CD4-positive, alpha-beta T cell (primary cell): ENCODE results near the gene OOSP1. TPM values are rescaled to one million over a fixed set of nuclear protein-coding genes. Genes with fewer than 3 reads are reported as not detected.

ENCODE experiments used
- ATAC-seq: fragments of 200-7000 bp; cut with Tn5 transposase; one replicate; pipeline ENCODE4 v1.10.0; 2022; ENCODE audit warnings: mild to moderate bottlenecking; ENCODE audit not compliant: poor library complexity
- CTCF ChIA-PET: fragments of 350-600 bp; sonication (Branson Sonifier 250); formaldehyde crosslinking; loops from one replicate; lab custom pipeline; 2021; ENCODE audit warnings: antibody characterized with exemption, inconsistent platforms; lab: Charles Lee
- POLR2A ChIA-PET: fragments of 350-600 bp; sonication (Branson Sonifier 250); formaldehyde crosslinking; loops from one replicate; lab custom pipeline; 2021; ENCODE audit warnings: antibody characterized with exemption, inconsistent platforms; lab: Charles Lee
- DNase-seq, 14 experiments: peaks; one replicate each; pipeline ENCODE4 v3.0.0-alpha.2; 2013 to 2020; ENCODE audit warnings: mixed read lengths in 2 of 14
- H3K27ac ChIP-seq, 2 donors: one replicate each; pipeline versions ENCODE4 v1.5.1 to v1.7.0; 2013; ENCODE audit warnings: low read length in 2 of 2, low read depth in 1 of 2, mild to moderate bottlenecking in 1 of 2
- H3K27me3 ChIP-seq, 2 experiments: 1 replicate in 1 of 2; 2 replicates in 1 of 2; pipeline versions ENCODE4 v1.6.1 to v1.7.0; 2013; ENCODE audit warnings: low read length in 2 of 2, control low read depth in 1 of 2, mild to moderate bottlenecking in 1 of 2, moderate library complexity in 1 of 2; ENCODE audit not compliant: insufficient read depth in 2 of 2, control insufficient read depth in 1 of 2
- H3K36me3 ChIP-seq: one replicate; pipeline ENCODE4 v1.6.1; 2013; ENCODE audit warnings: low read length, control low read depth; ENCODE audit not compliant: insufficient read depth
- H3K4me1 ChIP-seq: one replicate; pipeline ENCODE4 v1.6.1; 2013; ENCODE audit warnings: low read length, control low read depth; ENCODE audit not compliant: insufficient read depth
- H3K4me3 ChIP-seq: one replicate; pipeline ENCODE4 v1.5.1; 2013; ENCODE audit warnings: mild to moderate bottlenecking, low read length, moderate library complexity
- H3K9me3 ChIP-seq, 2 experiments: 1 replicate in 1 of 2; 2 replicates in 1 of 2; pipeline versions ENCODE4 v1.6.1 to v1.7.0; 2013; ENCODE audit warnings: low read length in 2 of 2, mild to moderate bottlenecking in 2 of 2, control low read depth in 1 of 2, moderate library complexity in 1 of 2; ENCODE audit not compliant: control insufficient read depth in 1 of 2, insufficient read depth in 1 of 2
- H3K27ac Mint-ChIP-seq: one replicate; pipeline ENCODE4 v1.8.0; 2020; ENCODE audit warnings: mixed read lengths
- H3K27me3 Mint-ChIP-seq: one replicate; pipeline ENCODE4 v1.8.0; 2021; ENCODE audit warnings: mixed read lengths
- H3K36me3 Mint-ChIP-seq: one replicate; pipeline ENCODE4 v1.8.0; 2021; ENCODE audit warnings: low read depth, mixed read lengths
- H3K4me1 Mint-ChIP-seq: one replicate; pipeline ENCODE4 v1.8.0; 2021; ENCODE audit warnings: low read depth, mixed read lengths
- H3K4me3 Mint-ChIP-seq: one replicate; pipeline ENCODE4 v1.8.0; 2020; ENCODE audit warnings: mild to moderate bottlenecking, mixed read lengths
- H3K9me3 Mint-ChIP-seq: one replicate; pipeline ENCODE4 v1.8.0; 2020; ENCODE audit warnings: mixed read lengths
- CTCF ChIP-seq: fragments of 200-600 bp; IDR thresholded peaks from one replicate; pipeline ENCODE4 v1.8.0; 2022; ENCODE audit warnings: antibody characterized with exemption, mild to moderate bottlenecking
- intact Hi-C, 2 experiments: fragments of 100-400 bp; cut with DNase I in 1 of 2; cut with micrococcal nuclease in 1 of 2; formaldehyde crosslinking; loops; one replicate each; pipeline versions ENCODE4 v1.15.1 to v1.9.0; 2023 to 2025; cut with DNase I, micrococcal nuclease
- total RNA-seq, 174 experiments: library from RNA in 2 of 174; stranded (reverse) in 2 of 174; gene quantifications; one replicate each; pipeline ENCODE4 v1.2.3 and lab custom pipeline; 2021 to 2026

OOSP1 gene
- total RNA-seq, 2 experiments from 2014 or later: not detected

DNA sequence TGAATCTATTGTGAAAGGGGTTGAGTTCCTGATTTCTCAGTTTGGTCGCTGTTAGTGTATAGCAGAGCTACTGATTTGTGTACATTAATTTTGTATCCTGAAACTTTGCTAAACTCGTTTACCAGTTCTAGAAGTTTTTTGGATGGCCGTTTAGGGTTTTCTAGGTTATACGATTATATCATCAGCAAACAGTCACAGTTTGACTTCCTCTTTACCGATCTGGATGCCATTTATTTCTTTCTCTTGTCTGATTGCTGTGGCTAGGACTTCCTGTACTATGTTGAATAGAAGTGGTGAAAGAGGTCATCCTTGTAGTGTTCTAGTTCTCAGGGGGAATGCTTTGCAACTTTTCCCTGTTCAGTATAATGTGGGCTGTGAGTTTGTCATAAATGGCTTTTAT lies 54.2 kb downstream of the OOSP1 start:
- no peak overlapping the region for H3K4me3 ChIP-seq
- H3K4me1 Mint-ChIP-seq: no peaks in the 10 kb centered on the region
- ATAC-seq (no peak), DNase-seq (no peak)
- H3K36me3 Mint-ChIP-seq: no peaks in the 10 kb centered on the region
- POLR2A ChIA-PET: no interaction called here
- peaks cover 39% of the 10 kb centered on the region for H3K27me3 Mint-ChIP-seq
- H3K27me3 ChIP-seq: peaks cover 0 to 8% of the 10 kb centered on the region in 2 experiments
- CTCF ChIA-PET: no interaction called here
- no peak overlapping the region for H3K4me3 Mint-ChIP-seq
- no peaks in the 10 kb centered on the region for H3K9me3 ChIP-seq
- H3K9me3 Mint-ChIP-seq: peaks cover 5% of the 10 kb centered on the region
- TF ChIP-seq CTCF: no peak
- no peaks in the 10 kb centered on the region for H3K4me1 ChIP-seq
- H3K27ac Mint-ChIP-seq: no peak overlapping the region
- H3K36me3 ChIP-seq: no peaks in the 10 kb centered on the region
- intact Hi-C loops: no loop called here
- H3K27ac ChIP-seq: no peak overlapping the region

DNA sequence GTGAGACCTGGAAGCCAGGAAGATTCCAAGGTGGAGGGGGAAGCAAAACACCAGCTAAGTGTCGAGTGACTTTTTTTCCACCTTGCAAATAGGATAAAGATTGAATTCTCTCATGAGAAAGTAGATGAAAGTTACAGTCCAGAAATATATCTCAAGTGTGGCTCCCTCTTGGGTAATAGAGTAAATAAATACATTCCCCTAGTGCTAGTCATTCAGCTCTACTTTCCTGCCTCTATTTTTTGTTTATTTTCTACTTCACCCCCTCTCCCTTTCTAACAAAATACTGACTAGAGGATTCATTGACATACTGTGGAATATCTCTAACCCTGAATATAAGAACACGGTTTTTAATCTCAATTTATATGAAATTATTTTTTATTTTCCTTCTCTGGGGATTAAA lies 59.6 kb downstream of the OOSP1 start:
- ChIA-PET CTCF (no interaction called here), POLR2A (no interaction called here)
- no peak for DNase-seq
- Histone ChIP-seq H3K27me3 (peaks cover 0 to 4% of the 10 kb centered on the region in 2 experiments), H3K4me3 (no peak overlapping the region), H3K27ac (no peak overlapping the region), H3K4me1 (no peaks in the 10 kb centered on the region), H3K9me3 (no peaks in the 10 kb centered on the region), H3K36me3 (no peaks in the 10 kb centered on the region)
- H3K4me1 Mint-ChIP-seq: no peaks in the 10 kb centered on the region
- H3K9me3 Mint-ChIP-seq: no peaks in the 10 kb centered on the region
- no peak for ATAC-seq
- intact Hi-C loops: no loop called here
- peaks cover 47% of the 10 kb centered on the region for H3K27me3 Mint-ChIP-seq
- H3K36me3 Mint-ChIP-seq: no peaks in the 10 kb centered on the region
- no peak overlapping the region for H3K4me3 Mint-ChIP-seq
- TF ChIP-seq CTCF: no peak
- H3K27ac Mint-ChIP-seq: no peak overlapping the region

GRCh38 chr11:59999691-60000090 lies 61.5 kb downstream of the OOSP1 start:
- DNase-seq (no peak), ATAC-seq (no peak)
- Mint-ChIP-seq H3K27ac (no peak overlapping the region), H3K36me3 (no peaks in the 10 kb centered on the region), H3K27me3 (peaks cover 34% of the 10 kb centered on the region), H3K9me3 (no peaks in the 10 kb centered on the region), H3K4me3 (no peak overlapping the region), H3K4me1 (no peaks in the 10 kb centered on the region)
- Histone ChIP-seq H3K4me3 (no peak overlapping the region), H3K36me3 (no peaks in the 10 kb centered on the region), H3K4me1 (no peaks in the 10 kb centered on the region), H3K9me3 (no peaks in the 10 kb centered on the region), H3K27me3 (peaks cover 0 to 4% of the 10 kb centered on the region in 2 experiments), H3K27ac (no peak overlapping the region)
- intact Hi-C loops: no loop called here
- POLR2A ChIA-PET: no interaction called here
- CTCF ChIA-PET: no interaction called here
- no peak for TF ChIP-seq CTCF
